Panc1 (cell line): ENCODE measurements around the gene HCN2.
A peak's percentile ranks its signal among the peaks of the same experiment; 100 is the strongest.

ENCODE experiments used
- SIN3A ChIP-seq: IDR thresholded peaks from 2 replicates; pipeline ENCODE4 v1.6.1; 2012; ENCODE audit warnings: low read depth, mild to moderate bottlenecking, low read length, moderate library complexity, borderline replicate concordance; ENCODE audit not compliant: insufficient read depth
- TCF7L2 ChIP-seq: IDR thresholded peaks from 2 replicates; pipeline ENCODE4 v1.6.1; 2011; ENCODE audit warnings: mild to moderate bottlenecking, low read depth, low read length, inconsistent platforms
- TF ChIP-seq, protein P1 (sequence below): fragments of 450-650 bp; IDR thresholded peaks from 2 replicates; pipeline ENCODE4 v1.5.1; 2017; ENCODE audit warnings: mild to moderate bottlenecking
- TF ChIP-seq, protein P2 (sequence below), 2 experiments: IDR thresholded peaks; 2 replicates each; pipeline ENCODE4 v1.6.1; 2011 to 2012; ENCODE audit warnings: low read depth in 2 of 2, control low read depth in 1 of 2, low read length in 1 of 2, mild to moderate bottlenecking in 1 of 2, moderate library complexity in 1 of 2; ENCODE audit not compliant: insufficient read depth in 1 of 2

DNA sequence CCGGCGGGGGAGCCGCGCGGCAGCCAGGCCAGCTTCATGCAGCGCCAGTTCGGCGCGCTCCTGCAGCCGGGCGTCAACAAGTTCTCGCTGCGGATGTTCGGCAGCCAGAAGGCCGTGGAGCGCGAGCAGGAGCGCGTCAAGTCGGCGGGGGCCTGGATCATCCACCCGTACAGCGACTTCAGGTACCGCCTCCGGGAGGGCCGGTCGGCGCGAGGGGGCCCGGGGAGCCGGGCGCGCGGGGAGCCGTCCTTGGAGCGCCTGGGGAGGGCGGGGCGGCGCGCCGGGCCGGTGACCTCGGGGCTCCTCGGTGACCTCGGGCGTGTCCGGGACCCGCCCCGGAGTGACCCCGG lies 690 bp downstream of the HCN2 start:
- TF ChIP-seq, protein P1, sequence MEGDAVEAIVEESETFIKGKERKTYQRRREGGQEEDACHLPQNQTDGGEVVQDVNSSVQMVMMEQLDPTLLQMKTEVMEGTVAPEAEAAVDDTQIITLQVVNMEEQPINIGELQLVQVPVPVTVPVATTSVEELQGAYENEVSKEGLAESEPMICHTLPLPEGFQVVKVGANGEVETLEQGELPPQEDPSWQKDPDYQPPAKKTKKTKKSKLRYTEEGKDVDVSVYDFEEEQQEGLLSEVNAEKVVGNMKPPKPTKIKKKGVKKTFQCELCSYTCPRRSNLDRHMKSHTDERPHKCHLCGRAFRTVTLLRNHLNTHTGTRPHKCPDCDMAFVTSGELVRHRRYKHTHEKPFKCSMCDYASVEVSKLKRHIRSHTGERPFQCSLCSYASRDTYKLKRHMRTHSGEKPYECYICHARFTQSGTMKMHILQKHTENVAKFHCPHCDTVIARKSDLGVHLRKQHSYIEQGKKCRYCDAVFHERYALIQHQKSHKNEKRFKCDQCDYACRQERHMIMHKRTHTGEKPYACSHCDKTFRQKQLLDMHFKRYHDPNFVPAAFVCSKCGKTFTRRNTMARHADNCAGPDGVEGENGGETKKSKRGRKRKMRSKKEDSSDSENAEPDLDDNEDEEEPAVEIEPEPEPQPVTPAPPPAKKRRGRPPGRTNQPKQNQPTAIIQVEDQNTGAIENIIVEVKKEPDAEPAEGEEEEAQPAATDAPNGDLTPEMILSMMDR, result no peak
- TF ChIP-seq TCF7L2 (no peak), SIN3A (no peak)
- TF ChIP-seq, protein P2, sequence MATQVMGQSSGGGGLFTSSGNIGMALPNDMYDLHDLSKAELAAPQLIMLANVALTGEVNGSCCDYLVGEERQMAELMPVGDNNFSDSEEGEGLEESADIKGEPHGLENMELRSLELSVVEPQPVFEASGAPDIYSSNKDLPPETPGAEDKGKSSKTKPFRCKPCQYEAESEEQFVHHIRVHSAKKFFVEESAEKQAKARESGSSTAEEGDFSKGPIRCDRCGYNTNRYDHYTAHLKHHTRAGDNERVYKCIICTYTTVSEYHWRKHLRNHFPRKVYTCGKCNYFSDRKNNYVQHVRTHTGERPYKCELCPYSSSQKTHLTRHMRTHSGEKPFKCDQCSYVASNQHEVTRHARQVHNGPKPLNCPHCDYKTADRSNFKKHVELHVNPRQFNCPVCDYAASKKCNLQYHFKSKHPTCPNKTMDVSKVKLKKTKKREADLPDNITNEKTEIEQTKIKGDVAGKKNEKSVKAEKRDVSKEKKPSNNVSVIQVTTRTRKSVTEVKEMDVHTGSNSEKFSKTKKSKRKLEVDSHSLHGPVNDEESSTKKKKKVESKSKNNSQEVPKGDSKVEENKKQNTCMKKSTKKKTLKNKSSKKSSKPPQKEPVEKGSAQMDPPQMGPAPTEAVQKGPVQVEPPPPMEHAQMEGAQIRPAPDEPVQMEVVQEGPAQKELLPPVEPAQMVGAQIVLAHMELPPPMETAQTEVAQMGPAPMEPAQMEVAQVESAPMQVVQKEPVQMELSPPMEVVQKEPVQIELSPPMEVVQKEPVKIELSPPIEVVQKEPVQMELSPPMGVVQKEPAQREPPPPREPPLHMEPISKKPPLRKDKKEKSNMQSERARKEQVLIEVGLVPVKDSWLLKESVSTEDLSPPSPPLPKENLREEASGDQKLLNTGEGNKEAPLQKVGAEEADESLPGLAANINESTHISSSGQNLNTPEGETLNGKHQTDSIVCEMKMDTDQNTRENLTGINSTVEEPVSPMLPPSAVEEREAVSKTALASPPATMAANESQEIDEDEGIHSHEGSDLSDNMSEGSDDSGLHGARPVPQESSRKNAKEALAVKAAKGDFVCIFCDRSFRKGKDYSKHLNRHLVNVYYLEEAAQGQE (IDR thresholded peaks at IDR 0.05; ENCODE audit: insufficient read depth in 1 of 2, low read depth in 2 of 2, low read length in 1 of 2), result peak in 1 of 2 experiments; percentile 66; a peak in 1 of 4 replicates
